GM19328 (cell line): ENCODE data around the gene MEGF9.

Source experiments
- ATAC-seq: cut with Tn5 transposase; IDR thresholded peaks from one replicate; pipeline ENCODE4 v1.9.1; 2021; ENCODE audit warnings: mild to moderate bottlenecking, moderate library complexity; ENCODE audit not compliant: unreplicated experiment

Gene MEGF9

DNA sequence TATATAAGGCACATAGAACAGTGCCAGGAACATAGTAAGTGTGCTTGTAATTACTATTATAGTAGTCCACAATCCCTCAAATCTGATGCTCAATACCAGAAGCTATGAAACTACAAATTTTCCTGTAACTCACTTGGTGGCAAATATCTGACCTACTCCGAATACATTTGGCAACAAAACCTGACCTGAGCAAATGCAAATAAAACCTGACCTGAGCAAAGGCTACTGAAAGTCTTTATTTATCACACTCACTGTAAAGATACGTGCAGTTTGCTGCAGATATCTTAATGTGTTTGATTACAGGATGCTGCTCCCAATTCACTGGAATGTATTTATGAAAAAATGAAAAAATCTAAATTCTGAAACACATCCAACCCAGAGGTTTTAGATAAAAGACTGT, 7.1 kb downstream of the MEGF9 start:
- ATAC-seq: no peak

DNA sequence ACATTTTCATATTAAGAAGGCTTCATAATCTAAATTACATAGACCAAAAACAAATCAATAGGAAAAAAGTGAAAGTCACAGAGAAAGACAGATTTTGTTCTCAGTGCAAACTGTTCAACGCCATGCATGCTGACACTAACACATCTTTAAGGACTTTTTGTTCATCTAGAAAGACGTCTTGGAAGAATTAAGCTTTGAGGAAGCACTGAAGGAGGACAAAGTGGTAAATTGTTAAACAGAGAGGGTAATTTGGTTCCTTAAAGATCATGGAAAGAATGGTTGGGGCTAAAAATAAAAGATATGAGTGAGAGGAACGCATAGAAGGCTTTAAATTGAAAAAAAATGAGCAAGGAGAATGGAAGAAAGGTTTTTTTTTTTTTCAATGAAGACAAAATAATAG, 9.1 kb downstream of the MEGF9 start:
- no peak for ATAC-seq

GRCh38 chr9:120702075-120702474, 12.2 kb downstream of the MEGF9 start:
- no peak for ATAC-seq

- no peak for ATAC-seq
Measured at GRCh38 chr9:120701248-120701647, 13.0 kb downstream of the MEGF9 start.

DNA sequence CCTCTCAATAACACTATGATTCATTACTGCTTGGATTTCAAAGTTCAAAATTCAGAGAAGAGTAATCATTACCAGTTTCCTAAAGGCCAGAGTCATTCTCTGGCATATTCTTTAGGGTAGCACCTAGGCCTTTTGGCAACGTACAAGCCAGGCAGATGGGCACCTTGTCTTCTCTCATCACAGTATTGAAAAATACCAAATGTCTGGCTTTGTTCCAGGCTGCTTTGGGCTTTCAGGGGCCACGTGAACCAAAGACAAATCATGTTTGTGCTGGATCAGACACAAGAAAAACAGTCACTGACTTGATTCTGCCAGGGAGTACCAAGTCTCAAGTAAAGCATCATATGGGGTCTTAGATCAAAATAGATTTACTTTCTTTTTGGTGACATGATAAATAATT, 15.5 kb downstream of the MEGF9 start:
- no peak for ATAC-seq

- ATAC-seq: no peak
Measured at GRCh38 chr9:120697448-120697847, 16.8 kb downstream of the MEGF9 start.

DNA sequence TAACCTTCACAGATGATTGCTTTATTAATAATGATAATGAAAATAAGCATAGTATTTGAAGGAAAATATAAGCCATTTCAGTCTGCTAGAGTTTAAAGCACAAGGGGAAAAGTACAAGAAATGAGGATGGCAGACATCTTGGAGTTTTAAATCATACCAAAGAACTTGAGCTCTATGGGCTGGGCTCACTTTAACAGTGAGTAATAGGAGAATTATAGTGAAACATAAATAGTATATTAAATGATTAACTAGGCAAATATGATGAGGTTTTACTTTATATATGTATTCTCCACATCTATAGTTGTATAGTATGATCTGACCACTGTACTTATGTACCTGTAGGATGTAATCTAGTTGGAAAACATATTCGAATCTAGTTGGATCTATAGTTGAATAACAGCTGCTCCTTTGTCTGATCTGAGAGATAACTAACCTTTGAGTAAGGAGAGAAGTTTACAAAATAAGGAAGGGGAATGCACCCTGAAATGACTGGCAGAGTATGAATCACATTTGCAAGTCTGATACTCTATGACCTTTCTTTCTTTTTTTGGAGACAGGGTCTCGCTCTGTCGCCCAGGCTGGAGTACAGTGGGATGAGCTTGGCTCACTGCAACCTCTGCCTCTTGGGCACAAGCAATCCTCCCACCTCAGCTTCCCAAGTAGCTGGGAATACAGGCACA, 17.6 kb downstream of the MEGF9 start:
- no peak for ATAC-seq

GRCh38 chr9:120694559-120694958, 19.7 kb downstream of the MEGF9 start:
- no peak for ATAC-seq

DNA sequence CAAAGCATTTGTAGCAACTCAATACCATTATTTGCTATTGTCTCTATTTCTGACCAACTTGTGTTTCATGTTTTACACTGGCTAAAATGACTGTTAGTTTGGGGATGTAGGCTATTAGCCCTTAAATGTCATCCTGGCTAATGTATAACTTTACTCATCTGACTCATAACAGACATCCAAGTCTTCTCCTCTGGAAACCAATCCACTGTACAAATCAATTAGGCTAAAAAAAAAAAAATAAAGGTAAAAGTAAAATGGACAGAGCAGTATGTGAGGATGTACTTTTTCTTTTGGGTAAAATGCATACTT, 20.6 kb downstream of the MEGF9 start:
- no peak for ATAC-seq

DNA sequence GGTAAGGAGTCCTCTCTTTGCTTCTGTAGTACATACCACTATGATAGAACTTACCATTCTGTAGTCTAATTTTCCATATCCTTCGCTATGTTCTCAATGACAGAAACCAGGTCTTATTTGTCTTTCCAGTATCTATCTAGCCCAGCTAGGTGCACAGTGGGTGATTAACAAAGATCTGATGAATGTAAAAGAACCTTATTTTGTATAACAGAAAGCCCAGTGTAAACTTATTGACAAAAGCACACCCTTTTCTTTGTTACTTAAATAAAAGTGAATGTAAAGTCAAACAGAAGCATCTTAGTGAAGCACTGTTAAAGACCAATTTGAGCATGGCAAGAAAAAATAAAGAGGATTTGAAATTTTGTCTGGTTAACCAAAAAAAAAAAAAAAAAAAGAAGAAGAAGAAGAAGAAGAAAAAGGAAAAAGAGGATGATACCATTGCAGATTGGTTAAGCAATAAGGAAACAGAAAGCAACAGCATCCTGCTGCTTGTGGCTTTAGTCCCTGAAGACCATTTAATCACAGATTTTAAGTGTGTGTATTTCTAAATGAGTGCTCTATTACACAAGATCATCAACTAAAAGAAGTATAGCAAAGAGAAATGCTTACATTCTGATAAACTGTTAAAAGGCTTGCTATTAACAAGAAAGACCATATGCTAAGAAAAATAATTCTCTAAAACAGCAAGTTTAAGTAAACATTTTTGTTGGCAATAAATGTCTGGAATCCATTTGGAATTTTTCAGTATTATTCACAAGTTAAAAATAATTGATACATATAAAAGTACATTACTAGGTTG, 21.2 kb downstream of the MEGF9 start:
- no peak for ATAC-seq

DNA sequence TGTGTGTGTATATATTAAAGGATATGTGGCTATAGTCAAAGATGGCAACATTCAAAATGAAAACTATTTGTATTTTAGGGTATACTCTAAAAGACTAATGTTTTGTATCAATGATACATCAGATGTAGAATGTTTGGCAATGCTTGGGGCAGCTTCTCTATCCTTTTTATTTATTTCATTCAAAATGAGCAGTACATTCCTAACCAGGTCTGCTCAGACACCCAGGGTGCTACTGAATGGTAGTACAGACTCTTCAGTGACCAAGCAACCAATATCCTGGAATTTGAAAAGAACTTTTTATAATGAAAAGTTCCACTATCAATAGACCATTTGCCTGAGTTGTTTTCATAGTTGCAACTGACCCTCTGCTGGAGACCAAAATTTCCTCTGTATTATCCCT, 23.9 kb downstream of the MEGF9 start:
- no peak for ATAC-seq

DNA sequence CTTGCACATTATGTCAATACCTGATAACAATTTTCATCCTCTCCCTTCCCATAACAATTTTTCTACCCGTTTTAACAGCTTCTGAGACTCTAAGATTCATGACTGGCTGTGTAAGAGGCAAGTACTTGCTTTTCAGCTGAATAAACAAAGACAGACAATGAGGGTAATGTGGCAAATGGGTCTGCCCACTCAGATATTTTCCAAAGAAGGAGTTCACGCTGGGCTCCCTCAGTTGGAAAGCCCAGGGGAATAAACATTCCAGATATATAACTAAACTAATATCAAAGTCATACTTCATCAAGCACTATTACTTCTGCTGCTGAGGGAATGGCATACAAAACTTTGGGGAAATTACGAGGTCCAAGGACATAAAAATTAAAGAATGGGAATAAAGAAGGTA, 24.4 kb downstream of the MEGF9 start:
- no peak for ATAC-seq

DNA sequence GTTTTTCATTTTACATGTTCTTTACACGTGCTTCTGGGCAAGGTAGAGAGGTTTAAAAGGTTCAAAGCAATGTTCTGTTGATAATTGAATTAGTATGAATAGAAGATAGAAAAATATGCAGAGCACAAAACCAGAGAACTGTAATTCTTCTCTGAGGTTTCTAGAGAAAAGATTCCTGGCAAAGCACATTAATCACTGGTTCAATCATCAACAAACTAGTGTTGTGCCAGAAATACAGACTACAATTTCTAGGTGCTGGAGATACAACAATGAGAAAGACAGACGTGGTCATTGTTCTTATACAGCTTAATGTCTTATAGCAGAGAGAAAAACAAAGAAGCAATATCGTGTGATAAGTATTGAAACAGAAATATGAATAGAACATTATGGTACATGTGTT, 25.5 kb downstream of the MEGF9 start:
- no peak for ATAC-seq

GRCh38 chr9:120683150-120683549, 31.1 kb downstream of the MEGF9 start:
- ATAC-seq: no peak

GRCh38 chr9:120681121-120681520, 33.1 kb downstream of the MEGF9 start:
- ATAC-seq: no peak

DNA sequence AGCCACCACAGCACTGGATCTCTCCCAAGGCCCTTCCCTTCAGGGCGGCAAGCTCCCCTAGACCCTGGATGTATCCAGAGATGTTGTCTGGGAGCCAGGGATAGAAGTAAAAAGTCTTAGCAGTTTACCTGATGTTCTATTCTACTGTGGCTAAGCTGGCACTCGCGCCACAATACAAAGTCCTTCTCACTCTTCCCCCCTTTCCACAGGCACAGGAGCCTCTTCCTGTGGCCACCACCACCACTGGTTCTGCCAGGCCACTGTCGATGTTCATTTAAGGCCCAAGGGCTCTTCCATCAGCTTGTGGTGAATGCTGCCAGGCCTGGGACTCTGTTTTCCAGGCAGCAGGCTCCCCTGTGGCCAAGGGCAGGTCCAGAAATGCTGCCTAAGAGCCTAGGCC, 33.7 kb downstream of the MEGF9 start:
- ATAC-seq: no peak

DNA sequence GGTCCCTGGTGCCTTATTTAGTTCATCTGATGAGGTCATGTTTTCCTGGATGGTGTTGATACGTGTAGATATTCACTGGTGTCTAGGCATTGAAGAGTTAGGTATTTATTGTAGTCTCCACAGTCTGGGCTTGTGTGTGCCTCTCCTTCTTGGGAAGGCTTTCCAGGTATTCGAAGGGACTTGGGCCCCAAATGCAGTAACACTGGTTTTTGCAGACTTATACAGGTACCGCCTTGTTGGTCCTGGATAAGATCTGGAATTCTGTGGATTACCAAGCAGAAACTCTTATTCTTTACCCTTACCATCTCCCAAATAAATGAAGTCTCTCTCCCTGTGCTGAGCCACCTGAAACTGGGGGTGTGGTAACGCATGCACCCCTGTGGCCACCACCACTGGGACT, 34.1 kb downstream of the MEGF9 start:
- no peak for ATAC-seq

GRCh38 chr9:120677965-120678364, 36.3 kb downstream of the MEGF9 start:
- no peak for ATAC-seq

DNA sequence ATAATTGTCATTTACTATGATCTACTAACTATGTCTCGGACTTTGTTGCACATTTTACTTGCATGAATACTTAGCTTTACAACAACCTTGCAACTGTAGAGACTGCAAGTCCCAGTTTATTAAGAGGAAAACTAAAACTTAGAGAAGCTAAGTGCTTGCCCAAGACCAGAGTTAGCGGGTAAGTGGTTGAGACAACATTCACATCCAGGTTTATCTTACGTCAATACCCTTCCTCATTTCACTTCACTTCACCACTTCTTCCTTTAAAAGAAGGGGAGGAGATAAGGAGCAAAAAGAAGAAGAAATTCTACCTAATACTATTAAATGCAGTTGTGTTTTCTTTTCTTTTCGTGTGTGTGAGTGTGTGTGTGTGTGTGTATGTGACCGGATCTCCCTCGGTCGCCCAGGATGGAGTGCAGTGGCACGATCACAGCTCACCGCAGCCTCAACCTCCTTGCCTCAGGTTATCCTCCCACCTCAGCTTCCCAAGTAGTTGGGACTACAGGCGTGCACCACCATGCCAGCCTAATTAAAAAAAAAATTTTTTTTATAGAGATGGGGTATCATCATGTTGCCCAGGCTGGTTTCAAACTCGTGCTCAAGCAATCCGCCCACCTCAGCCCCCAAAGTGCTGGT, 37.4 kb downstream of the MEGF9 start:
- ATAC-seq: no peak

GRCh38 chr9:120668399-120668798, 45.9 kb downstream of the MEGF9 start:
- no peak for ATAC-seq

- no peak for ATAC-seq
Measured at GRCh38 chr9:120663950-120664349, 50.3 kb downstream of the MEGF9 start.

GRCh38 chr9:120663380-120663779, 50.9 kb downstream of the MEGF9 start:
- ATAC-seq: no peak
